ENCODE measurements around the gene LRFN2.

The LRFN2 gene

DNA sequence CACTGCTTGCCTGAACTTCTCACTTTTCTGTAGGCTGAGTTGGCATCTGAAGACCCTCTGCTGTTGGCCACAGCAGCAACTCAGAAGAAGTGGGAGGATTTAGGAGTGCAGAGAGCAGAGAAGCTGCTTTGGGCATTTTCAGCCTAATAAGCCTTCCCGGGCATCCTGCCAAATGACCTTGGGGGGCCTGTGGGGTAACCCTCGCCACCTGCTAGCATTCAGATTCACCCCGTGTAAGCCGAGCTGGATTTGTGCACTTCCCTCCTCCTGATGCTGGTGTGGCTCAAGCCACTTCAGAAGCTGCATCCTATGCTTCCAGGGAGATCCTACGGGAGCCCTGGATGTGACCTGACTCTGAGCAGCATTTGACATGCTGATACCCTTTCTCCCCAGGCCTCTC, 114.8 kb downstream of the LRFN2 start:
- TF ChIP-seq, protein P1, sequence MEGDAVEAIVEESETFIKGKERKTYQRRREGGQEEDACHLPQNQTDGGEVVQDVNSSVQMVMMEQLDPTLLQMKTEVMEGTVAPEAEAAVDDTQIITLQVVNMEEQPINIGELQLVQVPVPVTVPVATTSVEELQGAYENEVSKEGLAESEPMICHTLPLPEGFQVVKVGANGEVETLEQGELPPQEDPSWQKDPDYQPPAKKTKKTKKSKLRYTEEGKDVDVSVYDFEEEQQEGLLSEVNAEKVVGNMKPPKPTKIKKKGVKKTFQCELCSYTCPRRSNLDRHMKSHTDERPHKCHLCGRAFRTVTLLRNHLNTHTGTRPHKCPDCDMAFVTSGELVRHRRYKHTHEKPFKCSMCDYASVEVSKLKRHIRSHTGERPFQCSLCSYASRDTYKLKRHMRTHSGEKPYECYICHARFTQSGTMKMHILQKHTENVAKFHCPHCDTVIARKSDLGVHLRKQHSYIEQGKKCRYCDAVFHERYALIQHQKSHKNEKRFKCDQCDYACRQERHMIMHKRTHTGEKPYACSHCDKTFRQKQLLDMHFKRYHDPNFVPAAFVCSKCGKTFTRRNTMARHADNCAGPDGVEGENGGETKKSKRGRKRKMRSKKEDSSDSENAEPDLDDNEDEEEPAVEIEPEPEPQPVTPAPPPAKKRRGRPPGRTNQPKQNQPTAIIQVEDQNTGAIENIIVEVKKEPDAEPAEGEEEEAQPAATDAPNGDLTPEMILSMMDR (conservative IDR thresholded peaks at IDR 0.05), result no peak
- H3K27ac ChIP-seq, result no peak overlapping the region

DNA sequence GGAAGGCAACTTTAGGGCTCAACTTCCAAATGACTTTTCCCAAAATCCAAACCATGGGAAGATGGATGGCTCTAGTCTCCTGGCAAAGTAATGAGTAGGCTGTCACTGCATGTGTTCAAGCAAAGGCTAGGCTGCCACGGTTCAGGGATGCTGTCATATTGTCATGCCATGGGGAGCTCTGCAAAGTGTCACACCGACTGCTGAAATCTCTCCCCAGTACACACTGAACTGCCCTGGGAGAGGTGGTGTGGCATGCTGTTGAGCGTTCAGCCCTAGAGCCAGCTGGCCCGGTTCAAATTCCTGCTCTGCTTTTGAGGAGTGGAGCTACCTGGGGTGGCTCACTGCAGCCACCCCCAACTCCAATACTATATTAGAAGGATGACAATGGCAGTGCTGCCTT, 115.9 kb downstream of the LRFN2 start:
- TF ChIP-seq, protein P1 (conservative IDR thresholded peaks at IDR 0.05), result no peak
- no peak overlapping the region for H3K27ac ChIP-seq

DNA sequence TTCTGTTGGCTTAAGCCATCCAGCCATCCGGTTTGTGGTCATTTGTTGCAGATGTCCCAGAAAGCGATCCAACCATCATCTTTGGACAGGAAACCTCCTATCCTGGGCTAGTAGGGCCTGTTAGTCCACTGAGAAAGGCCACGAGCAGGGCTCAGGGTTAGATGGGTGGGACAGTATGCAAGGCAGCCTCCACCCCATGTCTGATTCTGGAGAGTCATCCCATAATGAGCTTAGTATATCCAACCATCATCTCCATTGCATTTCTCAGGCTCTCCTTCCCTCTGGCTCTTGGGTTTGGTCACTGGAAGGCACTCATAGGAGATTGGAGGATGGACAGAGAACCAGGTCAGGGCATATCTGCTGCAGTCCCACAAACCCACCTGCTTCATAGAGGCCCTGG, 117.8 kb downstream of the LRFN2 start:
- TF ChIP-seq, protein P1 (conservative IDR thresholded peaks at IDR 0.05), result no peak
- no peak overlapping the region for H3K27ac ChIP-seq

DNA sequence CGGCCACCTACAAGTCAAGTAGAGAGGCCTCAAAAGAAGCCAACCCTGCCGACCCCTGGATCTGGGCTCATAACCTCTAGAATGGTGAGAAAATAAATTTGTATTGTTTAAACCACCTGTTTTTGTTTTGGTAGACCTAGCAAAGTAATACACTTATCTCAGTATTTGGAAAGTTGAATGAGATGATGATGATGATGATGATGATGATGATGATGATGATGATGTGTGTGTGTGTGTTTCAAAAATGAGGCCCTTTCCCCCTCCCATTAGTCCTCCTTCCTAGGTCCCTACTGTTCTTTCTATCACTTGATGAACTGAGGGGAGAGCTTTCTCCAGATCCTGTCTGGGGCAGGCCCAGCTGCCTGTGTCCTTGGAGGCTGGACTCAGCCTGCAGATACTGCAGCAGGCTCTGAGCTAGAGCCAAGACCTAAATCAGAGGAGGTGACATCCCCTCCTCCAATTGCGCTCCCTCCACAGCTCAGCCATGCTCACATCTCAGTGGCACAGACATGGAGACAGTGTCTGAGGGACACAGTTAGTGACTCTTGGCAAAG, 120.1 kb downstream of the LRFN2 start:
- TF ChIP-seq, protein P1 (conservative IDR thresholded peaks at IDR 0.05), result no peak

DNA sequence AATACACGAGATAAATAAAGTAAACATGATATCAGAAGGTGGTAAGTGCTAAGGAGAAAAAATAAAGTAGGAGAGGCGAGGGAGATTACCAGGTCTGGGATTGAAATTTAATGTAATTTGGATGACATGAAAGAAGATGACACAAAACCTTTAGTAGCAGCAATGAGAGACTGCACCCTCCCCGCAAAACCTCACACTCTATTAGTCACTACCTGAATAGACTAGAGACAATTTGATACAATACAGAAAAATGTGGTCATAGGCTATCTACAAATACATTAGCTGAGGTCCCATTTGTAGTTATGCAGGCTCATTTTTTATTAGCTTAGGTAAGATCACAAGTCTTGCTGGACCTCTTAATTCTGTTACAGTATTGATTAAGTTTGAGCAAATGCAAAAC, 125.5 kb downstream of the LRFN2 start:
- H3K27ac ChIP-seq, result no peak overlapping the region
- TF ChIP-seq, protein P1 (conservative IDR thresholded peaks at IDR 0.05), result no peak

More for the DNA sequence above, 120.1 kb downstream of the LRFN2 start:
- no peak overlapping the region for H3K27ac ChIP-seq

DNA sequence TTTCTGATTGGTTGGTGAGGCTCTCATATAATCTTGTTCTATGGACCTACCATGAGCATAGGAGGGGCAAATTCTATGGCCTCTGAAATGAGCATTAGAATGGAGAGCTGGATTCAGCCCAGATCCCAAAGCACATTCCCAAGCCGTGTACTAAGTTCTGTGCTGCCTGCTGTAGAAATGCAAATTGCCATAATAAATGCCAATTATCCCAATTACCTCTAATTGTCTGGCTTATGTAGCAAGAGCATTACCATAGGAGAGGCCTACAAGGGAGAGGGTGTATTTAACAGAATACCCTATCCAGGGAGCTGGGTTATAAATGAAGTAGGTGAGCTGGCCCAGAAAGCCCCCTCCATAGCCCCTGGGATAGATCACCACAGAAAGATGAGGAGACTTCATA, 126.8 kb downstream of the LRFN2 start:
- H3K27ac ChIP-seq, result no peak overlapping the region
- TF ChIP-seq, protein P1 (conservative IDR thresholded peaks at IDR 0.05), result no peak

DNA sequence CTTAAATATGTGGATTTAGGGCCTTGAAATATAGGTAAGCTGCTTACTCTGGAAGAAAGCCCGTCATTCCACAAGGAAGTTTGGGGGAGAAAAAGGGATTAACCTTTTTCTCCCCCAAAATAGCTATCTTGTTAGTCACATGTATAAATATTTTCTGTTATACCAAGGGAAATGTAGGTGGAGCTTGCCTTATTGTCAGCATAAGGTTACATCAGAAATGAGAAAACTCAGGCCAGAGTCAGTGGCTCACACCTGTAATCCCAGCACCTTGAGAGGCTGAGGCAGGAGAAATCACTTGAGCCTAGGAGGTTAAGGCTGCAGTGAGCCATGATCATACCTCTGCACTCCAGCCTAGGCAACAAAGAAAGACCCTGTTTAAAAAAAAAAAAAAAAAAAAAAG, 129.9 kb downstream of the LRFN2 start:
- TF ChIP-seq, protein P1 (conservative IDR thresholded peaks at IDR 0.05), result no peak
- H3K27ac ChIP-seq, result peak overlapping the region; percentile 38
